B cell (primary cell): ENCODE data around the gene SPTBN1. TPM values are rescaled to one million over a fixed set of nuclear protein-coding genes. Genes with fewer than 3 reads are reported as not detected.

Experiments used
- ATAC-seq: fragments of 200-7000 bp; cut with Tn5 transposase; one replicate; pipeline ENCODE4 v1.10.0; 2021; ENCODE audit warnings: low read depth, mild to moderate bottlenecking, moderate number of reproducible peaks, moderate library complexity
- CTCF ChIA-PET: fragments of 350-600 bp; sonication (Branson Sonifier 250); formaldehyde crosslinking; loops from one replicate; lab custom pipeline; 2021; ENCODE audit warnings: antibody characterized with exemption, inconsistent platforms; lab: Charles Lee
- POLR2A ChIA-PET: fragments of 350-600 bp; sonication (Branson Sonifier 250); formaldehyde crosslinking; loops from one replicate; lab custom pipeline; 2021; ENCODE audit warnings: antibody characterized with exemption; lab: Charles Lee
- DNase-seq: peaks from one replicate; pipeline ENCODE4 v3.0.0; 2013
- H2AFZ ChIP-seq: 2 replicates; pipeline ENCODE4 v1.6.1; 2012; ENCODE audit warnings: mild to moderate bottlenecking, low read depth, low read length; ENCODE audit not compliant: insufficient read depth, poor library complexity, severe bottlenecking
- H3K27ac ChIP-seq, 2 donors: 1 replicate in 1 of 2; 2 replicates in 1 of 2; pipeline ENCODE4 v1.5.1; 2012 to 2013; ENCODE audit warnings: low read length in 2 of 2, mild to moderate bottlenecking in 2 of 2, moderate library complexity in 1 of 2
- H3K27me3 ChIP-seq, 4 experiments: fragments of 200-600 bp in 1 of 4; sonication (generic) in 1 of 4; replicated peaks in 1 of 4; 1 replicate in 2 of 4; 2 replicates in 2 of 4; pipeline versions ENCODE4 v1.6.1 to v1.7.0; 2013 to 2016; ENCODE audit warnings: low read length in 3 of 4, mild to moderate bottlenecking in 2 of 4, mixed read lengths in 1 of 4, moderate library complexity in 1 of 4; ENCODE audit not compliant: insufficient read depth in 4 of 4, control insufficient read depth in 3 of 4; ENCODE audit errors: control extremely low read depth in 1 of 4
- H3K36me3 ChIP-seq, 2 experiments: replicated peaks in 1 of 2; 1 replicate in 1 of 2; 2 replicates in 1 of 2; pipeline versions ENCODE4 v1.6.1 to v1.7.1; 2013; ENCODE audit warnings: low read length in 1 of 2; ENCODE audit not compliant: insufficient read depth in 2 of 2, control insufficient read depth in 1 of 2; ENCODE audit errors: control extremely low read depth in 1 of 2, extremely low read depth in 1 of 2
- H3K4me1 ChIP-seq, 2 donors: fragments of 200-600 bp in 1 of 2; sonication (generic) in 1 of 2; 1 replicate in 1 of 2; 2 replicates in 1 of 2; pipeline versions ENCODE4 v1.5.1 to v1.6.1; 2013 to 2017; ENCODE audit warnings: low read length in 2 of 2; ENCODE audit not compliant: control insufficient read depth in 2 of 2, insufficient read depth in 2 of 2
- H3K4me2 ChIP-seq: replicated peaks from 2 replicates; pipeline ENCODE3; 2012; ENCODE audit warnings: mild to moderate bottlenecking, low read depth, low read length; ENCODE audit not compliant: poor library complexity, severe bottlenecking
- H3K4me3 ChIP-seq, 5 experiments: fragments of 200-600 bp in 1 of 5; sonication (generic) in 1 of 5; 1 replicate in 3 of 5; 2 replicates in 2 of 5; pipeline versions ENCODE4 v1.5.1 to v1.7.0; 2011 to 2016; ENCODE audit warnings: low read length in 4 of 5, mild to moderate bottlenecking in 4 of 5, low read depth in 2 of 5, control low read depth in 1 of 5, moderate library complexity in 1 of 5; ENCODE audit not compliant: insufficient read depth in 1 of 5; ENCODE audit errors: control extremely low read depth in 1 of 5, extremely low read depth in 1 of 5
- H3K79me2 ChIP-seq: fragments of 200-600 bp; sonication (generic); one replicate; pipeline ENCODE4 v1.6.0; 2016; ENCODE audit warnings: low read length; ENCODE audit not compliant: control insufficient read depth, insufficient read depth
- H3K9ac ChIP-seq: fragments of 200-600 bp; sonication (generic); 2 replicates; pipeline ENCODE4 v1.6.1; 2017; ENCODE audit warnings: mild to moderate bottlenecking, low read length, moderate library complexity
- H3K9me3 ChIP-seq, 3 donors: one replicate each; pipeline versions ENCODE4 v1.6.1 to v1.7.1; 2013; ENCODE audit warnings: low read length in 2 of 3; ENCODE audit not compliant: control insufficient read depth in 2 of 3, insufficient read depth in 1 of 3; ENCODE audit errors: control extremely low read depth in 1 of 3
- H4K20me1 ChIP-seq: 2 replicates; pipeline ENCODE4 v1.6.0; 2012; ENCODE audit warnings: mild to moderate bottlenecking, low read length; ENCODE audit not compliant: insufficient read depth, control insufficient read depth, poor library complexity, severe bottlenecking
- H3K27ac Mint-ChIP-seq: one replicate; pipeline ENCODE4 v1.8.0; 2021; ENCODE audit warnings: mixed read lengths
- H3K27me3 Mint-ChIP-seq: one replicate; pipeline ENCODE4 v1.8.0; 2021; ENCODE audit warnings: mixed read lengths
- H3K4me1 Mint-ChIP-seq: one replicate; pipeline ENCODE4 v1.8.0; 2021; ENCODE audit warnings: mixed read lengths
- H3K4me3 Mint-ChIP-seq: one replicate; pipeline ENCODE4 v1.8.0; 2021; ENCODE audit warnings: mixed read lengths
- H3K9me3 Mint-ChIP-seq: one replicate; pipeline ENCODE4 v1.8.0; 2022; ENCODE audit warnings: mixed read lengths; ENCODE audit not compliant: insufficient read depth
- CTCF ChIP-seq: fragments of 200-600 bp; IDR thresholded peaks from one replicate; pipeline ENCODE4 v1.8.0; 2022; ENCODE audit warnings: antibody characterized with exemption, mild to moderate bottlenecking
- EZH2 ChIP-seq: IDR thresholded peaks from 2 replicates; pipeline ENCODE4 v1.6.1; 2012; ENCODE audit warnings: borderline replicate concordance, low read depth, mild to moderate bottlenecking, moderate library complexity, low read length; ENCODE audit not compliant: insufficient read depth, poor library complexity, severe bottlenecking
- WGBS: methylation state at CpG from one replicate; pipeline ENCODE4 v1.1.5; 2013; ENCODE audit warnings: missing lambda C conversion rate; ENCODE audit not compliant: insufficient coverage; 5-methylcytosine and 5-hydroxymethylcytosine counted together
- intact Hi-C: fragments of 100-400 bp; cut with micrococcal nuclease; formaldehyde crosslinking; loops from one replicate; pipeline ENCODE4 v1.10.0; 2022
- polyA plus RNA-seq: library from polyadenylated mRNA; depleted of rRNA; stranded (reverse); fragments of >200 nt; gene quantifications from 2 replicates; pipeline ENCODE4 v1.2.3, GENCODE V29; 2012
- total RNA-seq, 2 donors: library from RNA; stranded (reverse); fragments of 120-200 nt in 1 of 2; gene quantifications; 1 replicate in 1 of 2; 2 replicates in 1 of 2; pipeline versions ENCODE4 v1.2.3 to v1.2.4, GENCODE V29; 2013 to 2022

Gene SPTBN1
- total and polyA plus RNA-seq, 2 donors (not counting 1 experiment from before 2014, with no cell fraction given): 43.7 to 144 TPM

DNA sequence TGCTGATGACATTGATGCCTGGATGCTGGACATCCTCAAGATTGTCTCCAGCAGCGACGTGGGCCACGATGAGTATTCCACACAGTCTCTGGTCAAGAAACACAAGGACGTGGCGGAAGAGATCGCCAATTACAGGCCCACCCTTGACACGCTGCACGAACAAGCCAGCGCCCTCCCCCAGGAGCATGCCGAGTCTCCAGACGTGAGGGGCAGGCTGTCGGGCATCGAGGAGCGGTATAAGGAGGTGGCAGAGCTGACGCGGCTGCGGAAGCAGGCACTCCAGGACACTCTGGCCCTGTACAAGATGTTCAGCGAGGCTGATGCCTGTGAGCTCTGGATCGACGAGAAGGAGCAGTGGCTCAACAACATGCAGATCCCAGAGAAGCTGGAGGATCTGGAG lies 173.3 kb downstream of the SPTBN1 start:
- no peak for TF ChIP-seq CTCF
- no peak for TF ChIP-seq EZH2
- H4K20me1 ChIP-seq: peaks cover 11% of the 10 kb centered on the region
- intact Hi-C loops: no loop called here
- POLR2A ChIA-PET: interaction anchor here (0.6 kb wide), 1 partner anchor 37 kb away, joined by 3 read pairs; no protein-coding TSS in a partner anchor
- over 99% methylated on average over 20 of the region's 20 CpGs for WGBS
- H3K4me2 ChIP-seq: no peak overlapping the region
- peaks cover 34% of the 10 kb centered on the region for H3K4me1 Mint-ChIP-seq
- H3K9me3 ChIP-seq: no peaks in the 10 kb centered on the region
- H3K9me3 Mint-ChIP-seq: no peaks in the 10 kb centered on the region
- H3K79me2 ChIP-seq: peaks cover 12% of the 10 kb centered on the region
- CTCF ChIA-PET: interaction anchor here (1.0 kb wide), 1 partner anchor 37 kb away, joined by 3 read pairs; no protein-coding TSS in a partner anchor
- peak overlapping the region; percentile 70 for H3K27ac Mint-ChIP-seq
- H3K27me3 Mint-ChIP-seq: no peaks in the 10 kb centered on the region
- H3K4me3 Mint-ChIP-seq: no peak overlapping the region
- H3K36me3 ChIP-seq: peaks cover 2 to 83% of the 10 kb centered on the region in 2 experiments
- no peak overlapping the region for H3K4me3 ChIP-seq
- no peak overlapping the region for H3K9ac ChIP-seq
- ATAC-seq: no peak
- H2AFZ ChIP-seq: no peak overlapping the region
- no peak for DNase-seq
- no peaks in the 10 kb centered on the region for H3K27me3 ChIP-seq
- H3K27ac ChIP-seq: no peak overlapping the region
- peaks cover 7 to 12% of the 10 kb centered on the region in 2 donors for H3K4me1 ChIP-seq

GRCh38 chr2:54629914-54630857 lies 174.1 kb downstream of the SPTBN1 start:
- no peak overlapping the region for H3K4me3 ChIP-seq
- no peaks in the 10 kb centered on the region for H3K27me3 ChIP-seq
- TF ChIP-seq CTCF: no peak
- TF ChIP-seq EZH2: no peak
- H3K79me2 ChIP-seq: peaks cover 12% of the 10 kb centered on the region
- no peaks in the 10 kb centered on the region for H3K9me3 Mint-ChIP-seq
- no peaks in the 10 kb centered on the region for H3K9me3 ChIP-seq
- POLR2A ChIA-PET: no interaction called here
- no peak overlapping the region for H3K4me2 ChIP-seq
- no peak overlapping the region for H3K27ac ChIP-seq
- no peaks in the 10 kb centered on the region for H3K27me3 Mint-ChIP-seq
- H2AFZ ChIP-seq: no peak overlapping the region
- intact Hi-C loops: loop anchor here (10.0 kb wide), 1 partner anchor 525 kb away; no protein-coding TSS in a partner anchor
- peak; percentile 27 for DNase-seq
- ATAC-seq: peak; percentile 36
- H3K4me1 Mint-ChIP-seq: peaks cover 42% of the 10 kb centered on the region
- 72% methylated on average over 9 of the region's 11 CpGs for WGBS
- H3K4me3 Mint-ChIP-seq: no peak overlapping the region
- no peak overlapping the region for H3K9ac ChIP-seq
- CTCF ChIA-PET: interaction anchor here (1.0 kb wide), 1 partner anchor 38 kb away, joined by 3 read pairs; no protein-coding TSS in a partner anchor
- peaks cover 17% of the 10 kb centered on the region for H4K20me1 ChIP-seq
- H3K4me1 ChIP-seq: peaks cover 15 to 20% of the 10 kb centered on the region in 2 donors
- peak overlapping the region; percentile 70 for H3K27ac Mint-ChIP-seq
- peaks cover 2 to 76% of the 10 kb centered on the region in 2 experiments for H3K36me3 ChIP-seq
